Nephron progenitor cell (in vitro differentiated cells): ENCODE measurements around the gene RGL2.

Source experiments
- DNase-seq: peaks from one replicate; pipeline ENCODE4 v3.0.0; 2021
- H3K27ac Mint-ChIP-seq: 2 replicates; pipeline ENCODE4 v1.8.0; 2021; ENCODE audit warnings: mild to moderate bottlenecking, moderate library complexity, mixed read lengths
- H3K27me3 Mint-ChIP-seq: 2 replicates; pipeline ENCODE4 v1.8.0; 2021; ENCODE audit warnings: mild to moderate bottlenecking, low read depth, mixed read lengths; ENCODE audit not compliant: poor library complexity
- H3K36me3 Mint-ChIP-seq: 2 replicates; pipeline ENCODE4 v1.8.0; 2021; ENCODE audit warnings: low read depth, mixed read lengths
- H3K4me1 Mint-ChIP-seq: 2 replicates; pipeline ENCODE4 v1.8.0; 2021; ENCODE audit warnings: mixed read lengths
- H3K4me3 Mint-ChIP-seq: 2 replicates; pipeline ENCODE4 v1.8.0; 2021; ENCODE audit warnings: mild to moderate bottlenecking, moderate library complexity, mixed read lengths
- H3K9me3 Mint-ChIP-seq: 2 replicates; pipeline ENCODE4 v1.8.0; 2021; ENCODE audit warnings: mild to moderate bottlenecking, moderate library complexity, mixed read lengths
- CTCF ChIP-seq: fragments of 200-600 bp; sonication (generic); IDR thresholded peaks from 2 replicates; pipeline ENCODE4 v1.5.0; 2021; ENCODE audit warnings: antibody characterized with exemption

The RGL2 gene

DNA sequence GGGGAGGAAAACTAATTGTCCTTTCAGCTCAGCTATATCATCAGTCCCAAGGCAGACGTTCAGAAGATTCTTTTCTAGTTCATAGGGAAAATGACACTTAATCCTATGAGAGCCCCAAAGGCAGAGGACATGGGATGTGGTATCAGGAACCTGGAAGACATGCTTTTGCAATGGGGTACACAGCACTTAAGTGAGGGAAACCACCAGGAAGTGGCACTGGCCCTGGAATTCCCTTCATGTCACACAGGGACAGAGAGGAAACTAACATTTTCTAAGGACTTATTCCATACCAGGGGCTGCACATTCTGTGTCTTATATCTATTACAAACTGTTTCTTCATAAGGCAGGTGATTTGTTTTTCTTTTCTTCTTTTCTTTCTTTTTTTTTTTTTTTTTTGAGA is 55.3 kb downstream of the RGL2 start:
- H3K4me3 Mint-ChIP-seq = no peak overlapping the region
- peaks cover 61% of the 10 kb centered on the region for H3K27me3 Mint-ChIP-seq
- H3K36me3 Mint-ChIP-seq = no peaks in the 10 kb centered on the region
- no peak for TF ChIP-seq CTCF
- H3K27ac Mint-ChIP-seq = no peak overlapping the region
- DNase-seq = no peak
- H3K4me1 Mint-ChIP-seq = peaks cover 22% of the 10 kb centered on the region
- H3K9me3 Mint-ChIP-seq = peaks cover 5% of the 10 kb centered on the region

DNA sequence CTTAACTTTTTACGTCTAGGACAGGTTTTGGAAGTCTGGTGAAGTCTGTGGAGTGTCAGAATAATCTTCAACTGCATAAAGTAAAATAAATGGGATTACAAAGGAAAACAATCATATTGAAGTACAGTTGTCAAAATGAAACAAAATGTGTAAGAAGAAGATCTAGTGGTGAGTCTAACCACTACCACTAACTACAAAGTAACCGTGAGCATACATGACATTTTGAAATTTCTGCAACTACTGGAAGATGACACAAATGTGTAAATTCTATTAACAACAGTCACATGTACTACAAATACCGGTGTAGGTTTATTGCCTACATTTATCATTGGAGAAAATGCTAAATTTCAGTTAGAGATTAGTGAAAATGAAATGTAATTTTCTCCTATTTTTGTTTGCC is 56.8 kb downstream of the RGL2 start:
- H3K27ac Mint-ChIP-seq = no peak overlapping the region
- H3K27me3 Mint-ChIP-seq = peaks cover 61% of the 10 kb centered on the region
- H3K4me3 Mint-ChIP-seq = no peak overlapping the region
- TF ChIP-seq CTCF = no peak
- no peak for DNase-seq
- H3K4me1 Mint-ChIP-seq = peaks cover 29% of the 10 kb centered on the region
- peaks cover 5% of the 10 kb centered on the region for H3K9me3 Mint-ChIP-seq
- no peaks in the 10 kb centered on the region for H3K36me3 Mint-ChIP-seq
